ENCODE results near the gene ADAP1.

- TF ChIP-seq CTCF (optimal IDR thresholded peaks at IDR 0.05 in 1 of 3, IDR thresholded peaks at IDR 0.05 in 1 of 3, conservative IDR thresholded peaks at IDR 0.05 in 1 of 3; ENCODE audit: extremely low read depth in 1 of 3, insufficient read depth in 2 of 3, low read length in 3 of 3) (no peak), EZH2 (IDR thresholded peaks at IDR 0.05; ENCODE audit: low read length) (no peak)
Measured at GRCh38 chr7:930975-931758, 23.3 kb downstream of the ADAP1 start.

All from keratinocyte (primary cell).